ENCODE results near the gene SEPTIN14. TPM values are rescaled to one million over a fixed set of nuclear protein-coding genes. Genes with fewer than 3 reads are reported as not detected.

Gene SEPTIN14
- not detected in 2 replicates for total RNA-seq

GRCh38 chr7:55862652-55863051 is at the start of gene SEPTIN14:
TSS of gene SEPTIN14 (minus strand) at chr7:55862752. CDS start at chr7:55861996, 756 bp downstream.

Other genes starting within 250 kb of the SEPTIN14 start
- gene ZNF713, start 24.7 kb upstream of the SEPTIN14 start, total RNA-seq = 2.6 and 3.9 TPM in 2 replicates
- gene MRPS17, start 89.1 kb upstream of the SEPTIN14 start, total RNA-seq = 20.4 and 26.9 TPM in 2 replicates
- gene NIPSNAP2, start 101.8 kb upstream of the SEPTIN14 start, total RNA-seq = 34.8 TPM in 2 replicates
- 32.0 and 56.0 TPM in 2 replicates for gene PSPH, start 188.7 kb upstream of the SEPTIN14 start, total RNA-seq
- gene CCT6A, start 189.0 kb upstream of the SEPTIN14 start, total RNA-seq = 275 and 339 TPM in 2 replicates
- 130 and 140 TPM in 2 replicates for gene SUMF2, start 201.5 kb upstream of the SEPTIN14 start, total RNA-seq
- gene PHKG1, start 230.2 kb upstream of the SEPTIN14 start, total RNA-seq = 0.19 and 0.36 TPM in 2 replicates
- gene CHCHD2, start 243.7 kb upstream of the SEPTIN14 start, total RNA-seq = 302 and 354 TPM in 2 replicates

Data from endothelial cell of coronary artery (primary cell).